ENCODE measurements around the gene CRTAC1. TPM values are rescaled to one million over a fixed set of nuclear protein-coding genes. Genes with fewer than 3 reads are reported as not detected.
A peak's percentile ranks its signal among the peaks of the same experiment; 100 is the strongest.

Gene CRTAC1
- total and polyA plus RNA-seq, 9 of the 15 experiments (the other 6 are each of a cell fraction or from before 2014, with no cell fraction given) = not detected

DNA sequence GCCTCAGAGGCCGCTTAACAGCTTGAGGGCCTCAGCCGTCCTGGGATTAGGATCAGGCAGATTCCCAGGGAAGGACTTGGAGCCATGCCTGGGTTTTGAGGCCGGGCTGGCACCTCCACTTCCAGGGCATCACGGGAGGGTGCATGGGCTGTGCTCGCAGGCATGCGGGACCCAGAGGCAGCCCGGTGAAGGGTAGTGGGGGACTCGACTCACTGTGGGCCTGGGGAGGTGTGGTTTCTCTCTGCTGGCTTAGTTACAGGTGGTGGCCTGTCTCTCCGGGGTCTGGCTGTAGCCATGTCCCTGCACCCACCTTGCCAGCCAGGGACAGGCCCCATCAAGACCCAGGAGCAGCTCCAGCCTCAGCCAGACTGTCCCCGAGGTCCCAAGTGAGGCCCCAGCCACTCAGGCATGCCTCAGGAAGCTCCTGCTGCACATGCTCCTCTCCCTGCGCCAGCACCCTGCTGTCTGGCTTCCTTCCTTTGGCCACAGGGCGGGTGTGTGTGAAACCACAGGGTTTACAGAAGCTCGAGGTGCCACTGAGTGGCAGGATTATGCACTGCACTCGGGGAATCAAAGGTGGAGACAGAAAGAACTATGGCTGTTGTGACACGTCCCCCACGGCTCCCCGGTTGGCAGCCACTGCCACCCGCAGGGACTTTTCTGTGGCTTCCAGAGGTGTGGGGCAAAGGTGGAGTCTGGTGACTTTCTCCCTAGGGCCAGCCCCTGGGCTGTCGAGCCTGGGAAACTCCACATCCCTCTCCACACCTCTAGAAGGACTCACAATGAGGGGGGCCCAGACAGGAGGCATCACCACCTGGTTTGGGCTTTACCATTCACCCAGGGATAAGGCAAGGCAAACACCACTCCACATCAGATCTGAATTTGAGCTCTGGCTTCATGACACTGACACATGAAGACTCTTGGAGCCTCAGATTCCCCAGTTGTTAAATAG lies 161.1 kb downstream of the CRTAC1 start (continued):
- TF ChIP-seq ZBTB5 (IDR thresholded peaks at IDR 0.05) (no peak), PHB2 (IDR thresholded peaks at IDR 0.05; ENCODE audit: low read depth) (no peak), SIRT6 (IDR thresholded peaks at IDR 0.05; ENCODE audit: low read depth, low read length) (no peak), RFX5 (IDR thresholded peaks at IDR 0.05; ENCODE audit: low read depth, low read length) (no peak), ASH1L (IDR thresholded peaks at IDR 0.05; ENCODE audit: borderline replicate concordance, low read depth, partially characterized antibody) (no peak), NFE2 (IDR thresholded peaks at IDR 0.05; ENCODE audit: low read depth) (no peak), POLR2G (IDR thresholded peaks at IDR 0.05; ENCODE audit: low read depth, low read length) (peak; percentile 43; the same call in 1 of the 2 replicates), C11orf30 (IDR thresholded peaks at IDR 0.05; ENCODE audit: low read depth) (no peak), SPI1 (IDR thresholded peaks at IDR 0.05; ENCODE audit: borderline replicate concordance, low read depth, low read length) (no peak), XRCC5 (IDR thresholded peaks at IDR 0.05; ENCODE audit: low read depth, low read length) (no peak), MEIS2 (IDR thresholded peaks at IDR 0.05; ENCODE audit: partially characterized antibody) (peak; percentile 55), DNMT1 (IDR thresholded peaks at IDR 0.05) (no peak), STAG1 (CRISPR knock-in tag; IDR thresholded peaks at IDR 0.05; ENCODE audit: borderline replicate concordance) (peak; percentile 71; the same call in 1 of the 2 replicates), NEUROD1 (IDR thresholded peaks at IDR 0.05; ENCODE audit: borderline replicate concordance, low read depth, low read length, partially characterized antibody) (no peak), BDP1 (IDR thresholded peaks at IDR 0.05; ENCODE audit: insufficient read depth, insufficient read length) (no peak), MYC (IDR thresholded peaks at IDR 0.05; ENCODE audit: low read depth, low read length) (peak; percentile 41; the same call in 1 of the 2 replicates), MYC (CRISPR knock-in tag; IDR thresholded peaks at IDR 0.05; ENCODE audit: borderline replicate concordance, low read depth) (no peak), ZNF12 (CRISPR knock-in tag; IDR thresholded peaks at IDR 0.05) (no peak), ZNF384 (IDR thresholded peaks at IDR 0.05; ENCODE audit: low read depth, low read length) (no peak), SMAD4 (CRISPR knock-in tag; conservative IDR thresholded peaks at IDR 0.05) (peak; percentile 66), TFAM (CRISPR knock-in tag; conservative IDR thresholded peaks at IDR 0.05) (no peak), SAFB (IDR thresholded peaks at IDR 0.05; ENCODE audit: borderline replicate concordance, low read depth, low read length) (no peak)
- TF ChIP-seq, protein P1, sequence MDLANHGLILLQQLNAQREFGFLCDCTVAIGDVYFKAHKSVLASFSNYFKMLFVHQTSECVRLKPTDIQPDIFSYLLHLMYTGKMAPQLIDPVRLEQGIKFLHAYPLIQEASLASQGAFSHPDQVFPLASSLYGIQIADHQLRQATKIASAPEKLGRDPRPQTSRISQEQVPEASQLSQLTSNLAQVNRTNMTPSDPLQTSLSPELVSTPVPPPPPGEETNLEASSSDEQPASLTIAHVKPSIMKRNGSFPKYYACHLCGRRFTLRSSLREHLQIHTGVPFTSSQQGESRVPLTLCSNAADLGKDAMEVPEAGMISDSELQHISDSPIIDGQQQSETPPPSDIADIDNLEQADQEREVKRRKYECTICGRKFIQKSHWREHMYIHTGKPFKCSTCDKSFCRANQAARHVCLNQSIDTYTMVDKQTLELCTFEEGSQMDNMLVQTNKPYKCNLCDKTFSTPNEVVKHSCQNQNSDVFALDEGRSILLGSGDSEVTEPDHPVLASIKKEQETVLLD (IDR thresholded peaks at IDR 0.05) = no peak
- TF ChIP-seq, protein P2, sequence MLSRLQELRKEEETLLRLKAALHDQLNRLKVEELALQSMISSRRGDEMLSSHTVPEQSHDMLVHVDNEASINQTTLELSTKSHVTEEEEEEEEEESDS (CRISPR knock-in tag; IDR thresholded peaks at IDR 0.05) = no peak
